ENCODE results near the gene PSME3IP1.
A peak's percentile ranks its signal among the peaks of the same experiment; 100 is the strongest.
"Not testable (repeated sequence)": the region's sequence is repeated elsewhere in the genome, so short reads cannot be mapped to it uniquely, and the experiment has no call there.

The PSME3IP1 gene

GRCh38 chr16:57115514-57116182, 70.2 kb downstream of the PSME3IP1 start:
- DNase-seq, result peak; percentile 73

- DNase-seq, result no peak
Observed at GRCh38 chr16:57115168-57115513, 70.7 kb downstream of the PSME3IP1 start.

- DNase-seq, result no peak
Observed at GRCh38 chr16:57113664-57114063, 72.2 kb downstream of the PSME3IP1 start.

- no peak for DNase-seq
Observed at GRCh38 chr16:57113042-57113453, 72.8 kb downstream of the PSME3IP1 start.

GRCh38 chr16:57112403-57113041, 73.3 kb downstream of the PSME3IP1 start:
- no peak for DNase-seq

- no peak for DNase-seq
Observed at GRCh38 chr16:57111420-57111819, 74.4 kb downstream of the PSME3IP1 start.

GRCh38 chr16:57110937-57111336, 74.9 kb downstream of the PSME3IP1 start:
- DNase-seq, result no peak

- not testable (repeated sequence) for DNase-seq
Observed at GRCh38 chr16:57109259-57110105, 76.4 kb downstream of the PSME3IP1 start.

- DNase-seq, result no peak
Observed at GRCh38 chr16:57108432-57108831, 77.4 kb downstream of the PSME3IP1 start.

GRCh38 chr16:57107321-57107922, 78.4 kb downstream of the PSME3IP1 start:
- DNase-seq, result no peak

- DNase-seq, result peak; percentile 8
Observed at GRCh38 chr16:57106767-57107166, 79.1 kb downstream of the PSME3IP1 start.

GRCh38 chr16:57105184-57105583, 80.7 kb downstream of the PSME3IP1 start:
- no peak for DNase-seq

- no peak for DNase-seq
Observed at GRCh38 chr16:57104706-57105105, 81.1 kb downstream of the PSME3IP1 start.

GRCh38 chr16:57102888-57103851, 82.7 kb downstream of the PSME3IP1 start:
- peak; percentile 16 for DNase-seq
